ENCODE data around the gene DELE1. TPM values are rescaled to one million over a fixed set of nuclear protein-coding genes. Genes with fewer than 3 reads are reported as not detected.

DELE1 gene
- total and polyA plus RNA-seq, 2 donors (not counting 1 experiment from before 2014, with no cell fraction given) = 124 to 127 TPM

DNA sequence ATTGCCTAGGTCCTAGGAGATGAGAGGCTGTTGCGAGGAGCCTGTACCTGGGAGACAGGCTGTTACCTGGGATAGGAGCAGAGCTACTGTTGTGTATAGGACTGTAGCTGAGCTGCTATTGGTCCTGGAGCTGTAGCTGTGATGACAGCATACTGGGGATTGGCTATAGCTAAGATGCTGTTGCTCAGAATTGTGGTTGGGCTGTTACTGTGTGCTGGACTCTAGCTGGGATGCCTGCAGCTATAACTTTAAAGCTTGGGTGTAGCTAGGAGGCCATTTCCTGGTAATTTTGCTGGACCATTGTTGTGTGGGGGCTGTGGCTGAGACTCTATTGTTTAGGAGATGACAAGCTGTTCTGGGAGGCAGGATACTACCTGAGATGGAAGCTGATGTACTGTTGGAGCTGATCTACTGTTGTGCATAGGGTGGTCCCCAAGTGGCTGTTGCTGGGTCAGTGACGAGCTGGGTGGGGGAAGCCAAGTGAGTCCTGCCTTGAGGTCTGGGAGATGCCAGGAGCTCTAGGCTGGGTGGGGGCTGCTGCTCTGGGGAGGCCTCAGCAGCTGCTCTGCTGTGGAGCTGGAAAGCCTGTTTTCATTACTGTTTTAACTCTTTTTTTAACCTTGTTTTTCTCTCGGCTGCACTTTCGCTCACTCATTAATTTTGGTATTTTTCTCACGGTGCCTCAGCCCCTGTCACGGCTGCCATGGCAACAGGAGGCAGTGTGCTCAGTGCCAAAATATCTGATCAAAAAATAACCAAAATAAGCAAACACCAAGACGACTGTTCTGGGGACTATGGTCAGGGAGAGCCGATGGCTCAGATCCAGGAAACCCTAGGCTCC is 42.5 kb upstream of the DELE1 start:
- Histone ChIP-seq H4K20me1 (ENCODE audit: control insufficient read depth, insufficient read depth, low read length, poor library complexity, severe bottlenecking) (peaks cover 5% of the 10 kb centered on the region), H3K9ac (ENCODE audit: low read length) (no peak overlapping the region), H3K27me3 (replicated peaks in 1 of 4; ENCODE audit: control extremely low read depth in 1 of 4, control insufficient read depth in 3 of 4, insufficient read depth in 4 of 4, low read length in 3 of 4) (peaks cover 0 to 79% (median 58%) of the 10 kb centered on the region in 4 experiments), H3K27ac (ENCODE audit: low read length in 2 of 2) (no peak overlapping the region), H3K9me3 (ENCODE audit: control extremely low read depth in 1 of 3, control insufficient read depth in 2 of 3, insufficient read depth in 1 of 3, low read length in 2 of 3) (peaks cover 0 to 21% (median 0%) of the 10 kb centered on the region in 3 donors), H2AFZ (ENCODE audit: insufficient read depth, low read depth, low read length, poor library complexity, severe bottlenecking) (no peak overlapping the region), H3K4me3 (ENCODE audit: control extremely low read depth in 1 of 5, extremely low read depth in 1 of 5, insufficient read depth in 1 of 5, low read depth in 2 of 5, low read length in 4 of 5) (no peak overlapping the region), H3K79me2 (ENCODE audit: control insufficient read depth, insufficient read depth, low read length) (no peaks in the 10 kb centered on the region), H3K36me3 (replicated peaks in 1 of 2; ENCODE audit: control extremely low read depth in 1 of 2, control insufficient read depth in 1 of 2, extremely low read depth in 1 of 2, insufficient read depth in 2 of 2, low read length in 1 of 2) (no peaks in the 10 kb centered on the region), H3K4me2 (replicated peaks; ENCODE audit: low read depth, low read length, poor library complexity, severe bottlenecking) (no peak overlapping the region), H3K4me1 (ENCODE audit: control insufficient read depth in 2 of 2, insufficient read depth in 2 of 2, low read length in 2 of 2) (peaks cover 32 to 36% of the 10 kb centered on the region in 2 donors)
- H3K4me3 Mint-ChIP-seq = no peak overlapping the region
- TF ChIP-seq EZH2 (IDR thresholded peaks at IDR 0.05; ENCODE audit: borderline replicate concordance, insufficient read depth, low read depth, low read length, poor library complexity, severe bottlenecking) = no peak
- TF ChIP-seq, protein P1, sequence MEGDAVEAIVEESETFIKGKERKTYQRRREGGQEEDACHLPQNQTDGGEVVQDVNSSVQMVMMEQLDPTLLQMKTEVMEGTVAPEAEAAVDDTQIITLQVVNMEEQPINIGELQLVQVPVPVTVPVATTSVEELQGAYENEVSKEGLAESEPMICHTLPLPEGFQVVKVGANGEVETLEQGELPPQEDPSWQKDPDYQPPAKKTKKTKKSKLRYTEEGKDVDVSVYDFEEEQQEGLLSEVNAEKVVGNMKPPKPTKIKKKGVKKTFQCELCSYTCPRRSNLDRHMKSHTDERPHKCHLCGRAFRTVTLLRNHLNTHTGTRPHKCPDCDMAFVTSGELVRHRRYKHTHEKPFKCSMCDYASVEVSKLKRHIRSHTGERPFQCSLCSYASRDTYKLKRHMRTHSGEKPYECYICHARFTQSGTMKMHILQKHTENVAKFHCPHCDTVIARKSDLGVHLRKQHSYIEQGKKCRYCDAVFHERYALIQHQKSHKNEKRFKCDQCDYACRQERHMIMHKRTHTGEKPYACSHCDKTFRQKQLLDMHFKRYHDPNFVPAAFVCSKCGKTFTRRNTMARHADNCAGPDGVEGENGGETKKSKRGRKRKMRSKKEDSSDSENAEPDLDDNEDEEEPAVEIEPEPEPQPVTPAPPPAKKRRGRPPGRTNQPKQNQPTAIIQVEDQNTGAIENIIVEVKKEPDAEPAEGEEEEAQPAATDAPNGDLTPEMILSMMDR (IDR thresholded peaks at IDR 0.05) = no peak
- H3K27me3 Mint-ChIP-seq = peaks cover 71% of the 10 kb centered on the region
- WGBS (ENCODE audit: insufficient coverage) = 56% methylated on average over 7 of the region's 8 CpGs
- CTCF ChIA-PET = interaction anchor here (0.7 to 6.6 kb wide), 17 partner anchors 9 to 324 kb away, joined by 3 to 123 read pairs (median 4); partner anchors contain the start of genes FCHSD1, PCDH12 and RNF14
- H3K9me3 Mint-ChIP-seq (ENCODE audit: insufficient read depth) = no peaks in the 10 kb centered on the region
- H3K4me1 Mint-ChIP-seq = peaks cover 27% of the 10 kb centered on the region
- ATAC-seq (ENCODE audit: low read depth) = no peak
- intact Hi-C loops (cut with micrococcal nuclease) = no loop called here
- POLR2A ChIA-PET = interaction anchor here (0.5 to 0.6 kb wide), 2 partner anchors 83 to 171 kb away, joined by 4 to 7 read pairs; no protein-coding TSS in a partner anchor
- DNase-seq = no peak
- no peak overlapping the region for H3K27ac Mint-ChIP-seq

DNA sequence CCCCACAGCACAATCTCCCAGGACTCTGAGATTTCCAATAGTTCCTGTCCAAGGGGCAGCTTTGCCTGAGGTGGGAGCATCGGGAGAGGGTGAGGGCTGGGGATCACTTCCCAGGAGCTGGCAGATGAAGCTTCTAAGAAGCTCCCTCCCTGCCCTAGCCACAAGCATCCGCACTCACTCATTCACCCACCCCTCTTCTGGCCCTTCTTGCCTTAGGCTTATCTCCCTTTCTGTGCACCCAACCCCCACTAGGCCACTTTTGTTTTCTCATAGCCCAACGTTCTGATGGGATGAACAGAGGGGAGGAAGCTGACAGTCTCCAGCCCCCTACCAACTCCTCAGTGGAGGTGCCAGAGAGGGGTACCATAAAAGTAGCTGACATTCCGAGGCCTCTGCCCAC is 41.8 kb upstream of the DELE1 start:
- intact Hi-C loops (cut with micrococcal nuclease) = no loop called here
- H3K79me2 ChIP-seq (ENCODE audit: control insufficient read depth, insufficient read depth, low read length) = no peaks in the 10 kb centered on the region
- no peak overlapping the region for H3K4me3 ChIP-seq (ENCODE audit: control extremely low read depth in 1 of 5, extremely low read depth in 1 of 5, insufficient read depth in 1 of 5, low read depth in 2 of 5, low read length in 4 of 5)
- Mint-ChIP-seq H3K4me1 (peaks cover 24% of the 10 kb centered on the region), H3K27me3 (peaks cover 73% of the 10 kb centered on the region), H3K27ac (no peak overlapping the region), H3K9me3 (ENCODE audit: insufficient read depth) (no peaks in the 10 kb centered on the region), H3K4me3 (no peak overlapping the region)
- DNase-seq = no peak
- ChIA-PET CTCF (interaction anchor here (1.2 to 6.6 kb wide), 12 partner anchors 8 to 216 kb away, joined by 3 to 123 read pairs (median 24); partner anchors contain the start of genes PCDH12 and RNF14), POLR2A (interaction anchor here (0.5 kb wide), 1 partner anchor 170 kb away, joined by 7 read pairs; no protein-coding TSS in a partner anchor)
- H3K4me2 ChIP-seq (replicated peaks; ENCODE audit: low read depth, low read length, poor library complexity, severe bottlenecking) = no peak overlapping the region
- peaks cover 0 to 73% (median 54%) of the 10 kb centered on the region in 4 experiments for H3K27me3 ChIP-seq (replicated peaks in 1 of 4; ENCODE audit: control extremely low read depth in 1 of 4, control insufficient read depth in 3 of 4, insufficient read depth in 4 of 4, low read length in 3 of 4)
- peaks cover 25 to 29% of the 10 kb centered on the region in 2 donors for H3K4me1 ChIP-seq (ENCODE audit: control insufficient read depth in 2 of 2, insufficient read depth in 2 of 2, low read length in 2 of 2)
- no peaks in the 10 kb centered on the region for H3K36me3 ChIP-seq (replicated peaks in 1 of 2; ENCODE audit: control extremely low read depth in 1 of 2, control insufficient read depth in 1 of 2, extremely low read depth in 1 of 2, insufficient read depth in 2 of 2, low read length in 1 of 2)
- H2AFZ ChIP-seq (ENCODE audit: insufficient read depth, low read depth, low read length, poor library complexity, severe bottlenecking) = no peak overlapping the region
- no peak overlapping the region for H3K9ac ChIP-seq (ENCODE audit: low read length)
- 67% methylated on average over 1 of the region's 4 CpGs for WGBS (ENCODE audit: insufficient coverage)
- peaks cover 0 to 16% (median 0%) of the 10 kb centered on the region in 3 donors for H3K9me3 ChIP-seq (ENCODE audit: control extremely low read depth in 1 of 3, control insufficient read depth in 2 of 3, insufficient read depth in 1 of 3, low read length in 2 of 3)
- H3K27ac ChIP-seq (ENCODE audit: low read length in 2 of 2) = no peak overlapping the region
- no peak for ATAC-seq (ENCODE audit: low read depth)
- TF ChIP-seq, protein P1 (IDR thresholded peaks at IDR 0.05) = no peak
- no peak for TF ChIP-seq EZH2 (IDR thresholded peaks at IDR 0.05; ENCODE audit: borderline replicate concordance, insufficient read depth, low read depth, low read length, poor library complexity, severe bottlenecking)
- peaks cover 5% of the 10 kb centered on the region for H4K20me1 ChIP-seq (ENCODE audit: control insufficient read depth, insufficient read depth, low read length, poor library complexity, severe bottlenecking)
